Keratinocyte (primary cell): ENCODE data around the gene KCNV2.

Source experiments
- CTCF ChIP-seq, 3 experiments: IDR thresholded peaks in 1 of 3; conservative IDR thresholded peaks in 1 of 3; optimal IDR thresholded peaks in 1 of 3; 2 replicates in 2 of 3; 3 replicates in 1 of 3; pipeline versions ENCODE3 to v1.5.1; 2011; ENCODE audit warnings: low read length in 3 of 3, mild to moderate bottlenecking in 3 of 3, moderate library complexity in 2 of 3, control low read depth in 1 of 3, inconsistent platforms in 1 of 3; ENCODE audit not compliant: insufficient read depth in 2 of 3; ENCODE audit errors: extremely low read depth in 1 of 3
- EZH2 ChIP-seq: IDR thresholded peaks from one replicate; pipeline ENCODE4 v1.6.1; 2012; ENCODE audit warnings: inconsistent platforms, mild to moderate bottlenecking, low read length, moderate library complexity

- TF ChIP-seq CTCF (optimal IDR thresholded peaks at IDR 0.05 in 1 of 3, IDR thresholded peaks at IDR 0.05 in 1 of 3, conservative IDR thresholded peaks at IDR 0.05 in 1 of 3; ENCODE audit: extremely low read depth in 1 of 3, insufficient read depth in 2 of 3, low read length in 3 of 3) = no peak
- no peak for TF ChIP-seq EZH2
These were observed 1.4 kb downstream of the KCNV2 start for GRCh38 chr9:2718698-2719033.
